Central memory CD8-positive, alpha-beta T cell (primary cell): ENCODE measurements around the gene KMT2C.
A peak's percentile ranks its signal among the peaks of the same experiment; 100 is the strongest.
"Not testable (repeated sequence)": the region's sequence is repeated elsewhere in the genome, so short reads cannot be mapped to it uniquely, and the experiment has no call there.

ENCODE experiments used
- ATAC-seq: fragments of 150-1000 bp; cut with Tn5 transposase; replicated peaks from 2 replicates; pipeline ENCODE4 v1.10.0; 2022; ENCODE audit warnings: mild to moderate bottlenecking, moderate FRiP score, moderate number of reproducible peaks; ENCODE audit not compliant: poor library complexity, severe bottlenecking; ENCODE audit errors: extremely low read depth
- DNase-seq, 2 donors: peaks; one replicate each; pipeline ENCODE4 v3.0.0; 2021; ENCODE audit warnings: low spot score in 2 of 2
- H3K27ac Mint-ChIP-seq: one replicate; pipeline ENCODE4 v1.8.0; 2022; ENCODE audit warnings: low read depth, mild to moderate bottlenecking, moderate library complexity, mixed read lengths
- H3K27me3 Mint-ChIP-seq: one replicate; pipeline ENCODE4 v1.8.0; 2022; ENCODE audit warnings: mixed read lengths
- H3K36me3 Mint-ChIP-seq: one replicate; pipeline ENCODE4 v1.8.0; 2022; ENCODE audit warnings: mild to moderate bottlenecking, moderate library complexity, mixed read lengths; ENCODE audit not compliant: insufficient read depth
- H3K4me1 Mint-ChIP-seq: one replicate; pipeline ENCODE4 v1.8.0; 2022; ENCODE audit warnings: mixed read lengths
- H3K4me3 Mint-ChIP-seq: one replicate; pipeline ENCODE4 v1.8.0; 2022; ENCODE audit warnings: mild to moderate bottlenecking, moderate library complexity, mixed read lengths
- H3K9me3 Mint-ChIP-seq: one replicate; pipeline ENCODE4 v1.8.0; 2022; ENCODE audit warnings: mixed read lengths

Gene KMT2C

DNA sequence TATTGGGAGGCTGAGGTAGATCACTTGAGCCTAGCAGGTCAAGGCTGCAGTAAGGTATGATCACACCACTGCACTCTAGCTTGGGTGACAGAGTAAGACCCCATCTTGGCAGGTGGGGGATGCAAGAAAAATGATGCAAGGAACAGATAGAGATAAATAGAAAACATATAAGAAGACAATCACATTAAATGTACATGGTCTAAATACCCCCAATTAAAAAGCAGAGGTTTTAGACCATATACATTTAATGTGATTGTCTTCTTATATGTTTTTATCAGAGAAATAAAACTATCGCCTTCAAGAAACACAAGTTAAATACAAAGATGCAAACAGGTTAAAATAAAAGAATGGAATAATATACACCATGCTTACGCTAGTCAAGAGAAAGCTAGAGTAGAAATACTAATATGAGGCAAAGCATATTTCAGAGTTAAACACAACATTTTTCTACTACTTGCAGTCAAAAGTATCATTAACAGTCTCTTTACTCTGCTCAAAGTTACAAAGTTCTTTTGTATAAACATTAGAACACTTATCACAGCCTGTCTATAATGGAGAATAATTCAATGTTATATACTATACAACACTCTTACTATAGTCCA is 136.2 kb downstream of the KMT2C start:
- not testable (repeated sequence) for H3K4me3 Mint-ChIP-seq, ATAC-seq, H3K9me3 Mint-ChIP-seq, DNase-seq, H3K27me3 Mint-ChIP-seq, H3K27ac Mint-ChIP-seq
- H3K4me1 Mint-ChIP-seq = peaks cover 27% of the 10 kb centered on the region
- H3K36me3 Mint-ChIP-seq = peaks cover 26% of the 10 kb centered on the region

DNA sequence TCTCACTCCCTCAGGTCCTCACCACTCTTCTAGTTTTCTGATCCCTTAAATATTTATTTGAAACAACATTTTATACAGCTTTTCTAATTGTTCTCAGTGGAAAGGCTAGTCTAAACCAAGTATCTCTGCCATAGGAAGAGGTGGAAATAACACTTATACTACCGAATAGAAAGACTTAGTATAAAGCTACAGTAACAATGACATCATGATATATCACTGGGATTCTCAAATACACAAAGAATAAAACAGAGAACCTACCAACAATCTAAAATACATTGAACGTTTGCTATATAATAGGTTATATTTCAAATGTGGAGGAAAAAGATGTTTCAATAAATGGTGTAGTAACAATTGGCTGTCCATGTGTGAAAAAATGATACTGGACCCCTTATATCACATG is 142.9 kb downstream of the KMT2C start:
- Mint-ChIP-seq H3K9me3 (no peaks in the 10 kb centered on the region), H3K4me3 (no peak overlapping the region), H3K27ac (no peak overlapping the region), H3K27me3 (no peaks in the 10 kb centered on the region), H3K36me3 (peaks cover 19% of the 10 kb centered on the region), H3K4me1 (peaks cover 15% of the 10 kb centered on the region)
- DNase-seq (no peak), ATAC-seq (no peak)

- H3K27me3 Mint-ChIP-seq, H3K4me3 Mint-ChIP-seq, H3K4me1 Mint-ChIP-seq, DNase-seq, H3K36me3 Mint-ChIP-seq, H3K9me3 Mint-ChIP-seq, ATAC-seq, H3K27ac Mint-ChIP-seq: not testable (repeated sequence)
Measured at GRCh38 chr7:152286972-152287371, 148.8 kb downstream of the KMT2C start.

GRCh38 chr7:152286219-152286618 is 149.6 kb downstream of the KMT2C start:
- DNase-seq, H3K4me1 Mint-ChIP-seq, H3K36me3 Mint-ChIP-seq, ATAC-seq, H3K9me3 Mint-ChIP-seq, H3K4me3 Mint-ChIP-seq, H3K27me3 Mint-ChIP-seq, H3K27ac Mint-ChIP-seq: not testable (repeated sequence)

DNA sequence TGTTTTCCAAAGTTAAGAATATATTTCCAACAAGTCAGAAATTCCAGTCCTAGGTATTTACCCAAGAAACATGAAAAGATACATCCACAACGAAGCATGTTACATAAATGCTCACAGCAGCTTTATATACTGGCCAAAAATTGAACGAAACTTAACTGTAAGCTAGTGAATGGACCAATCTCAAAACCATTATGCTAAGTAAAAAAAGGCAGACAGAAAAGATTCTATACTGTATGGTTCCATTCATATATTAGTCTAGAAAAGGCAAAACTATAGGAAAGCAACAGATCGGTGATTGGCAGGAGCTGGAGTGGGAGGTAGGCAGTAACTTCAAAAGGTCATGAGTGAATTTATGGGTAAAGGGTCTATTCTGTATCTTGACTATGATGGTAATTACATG is 150.8 kb downstream of the KMT2C start:
- H3K4me3 Mint-ChIP-seq, H3K4me1 Mint-ChIP-seq, H3K27ac Mint-ChIP-seq, H3K27me3 Mint-ChIP-seq, ATAC-seq, DNase-seq, H3K9me3 Mint-ChIP-seq, H3K36me3 Mint-ChIP-seq: not testable (repeated sequence)

GRCh38 chr7:152277687-152278086 is 158.1 kb downstream of the KMT2C start:
- not testable (repeated sequence) for ATAC-seq, H3K4me3 Mint-ChIP-seq, H3K4me1 Mint-ChIP-seq, H3K27me3 Mint-ChIP-seq, H3K27ac Mint-ChIP-seq, DNase-seq, H3K9me3 Mint-ChIP-seq
- H3K36me3 Mint-ChIP-seq = peaks cover 13% of the 10 kb centered on the region

DNA sequence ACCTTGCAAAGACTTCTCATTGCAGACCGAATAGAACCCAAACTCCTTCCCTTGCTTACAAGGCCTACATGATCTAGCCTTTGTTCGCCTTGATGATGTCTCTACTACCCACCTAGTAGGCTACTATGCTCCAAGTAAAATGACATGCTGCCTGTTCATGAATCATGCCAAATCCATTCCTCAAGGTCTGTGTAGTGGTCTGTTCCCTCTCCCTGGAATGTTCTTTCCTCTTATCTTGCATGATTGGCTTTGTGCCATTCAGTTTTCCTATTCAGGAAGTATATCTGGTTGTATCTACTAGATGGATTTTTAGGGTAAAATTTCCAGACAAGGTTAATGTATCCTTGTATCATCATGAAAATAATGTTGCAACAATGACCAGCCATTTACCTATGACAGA is 165.4 kb downstream of the KMT2C start:
- H3K27me3 Mint-ChIP-seq, DNase-seq, H3K4me3 Mint-ChIP-seq, H3K9me3 Mint-ChIP-seq, ATAC-seq, H3K27ac Mint-ChIP-seq: not testable (repeated sequence)
- Mint-ChIP-seq H3K4me1 (peaks cover 16% of the 10 kb centered on the region), H3K36me3 (peaks cover 18% of the 10 kb centered on the region)

DNA sequence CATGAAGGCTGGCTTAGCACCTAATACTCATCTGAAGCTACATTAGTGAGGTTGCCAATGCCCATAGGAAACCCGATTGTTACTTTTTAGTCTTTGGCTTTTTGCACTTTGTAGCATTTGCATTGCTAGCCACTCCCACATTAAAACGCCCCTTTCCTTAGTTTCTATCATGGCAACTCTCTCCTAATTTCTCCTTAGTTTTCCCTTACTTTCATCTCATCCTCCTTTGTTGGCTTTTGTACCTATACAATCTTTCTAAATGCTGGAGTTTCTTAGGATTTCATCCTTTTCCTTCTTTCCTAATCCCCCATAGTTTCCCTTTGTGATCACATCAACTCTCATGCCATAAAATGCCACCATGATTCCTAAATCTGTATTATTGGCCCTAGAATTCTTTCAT is 168.9 kb downstream of the KMT2C start:
- not testable (repeated sequence) for DNase-seq, H3K27ac Mint-ChIP-seq, ATAC-seq, H3K27me3 Mint-ChIP-seq, H3K9me3 Mint-ChIP-seq, H3K4me3 Mint-ChIP-seq
- Mint-ChIP-seq H3K4me1 (peaks cover 23% of the 10 kb centered on the region), H3K36me3 (peaks cover 17% of the 10 kb centered on the region)

DNA sequence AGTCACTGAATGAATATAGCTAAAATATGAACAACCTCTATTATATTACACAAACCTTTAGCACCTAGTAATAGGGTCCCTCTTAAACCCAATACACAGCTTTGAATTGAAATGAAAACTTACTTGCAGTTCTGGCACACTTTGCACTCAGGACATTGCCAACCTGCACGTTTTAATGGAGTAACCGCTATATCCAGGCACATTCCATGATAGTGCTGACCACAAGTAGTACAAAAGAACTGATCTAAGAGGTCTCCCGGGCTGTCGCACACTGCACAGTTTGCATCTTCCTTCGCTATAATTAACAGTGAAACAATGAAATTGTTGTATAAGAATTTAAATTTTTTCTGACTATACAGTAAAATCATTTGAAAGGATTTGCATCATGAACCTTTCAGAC is 170.9 kb downstream of the KMT2C start:
- Mint-ChIP-seq H3K4me1 (peaks cover 25% of the 10 kb centered on the region), H3K36me3 (peaks cover 16% of the 10 kb centered on the region)
- H3K9me3 Mint-ChIP-seq, H3K27me3 Mint-ChIP-seq, DNase-seq, H3K27ac Mint-ChIP-seq, H3K4me3 Mint-ChIP-seq, ATAC-seq: not testable (repeated sequence)

DNA sequence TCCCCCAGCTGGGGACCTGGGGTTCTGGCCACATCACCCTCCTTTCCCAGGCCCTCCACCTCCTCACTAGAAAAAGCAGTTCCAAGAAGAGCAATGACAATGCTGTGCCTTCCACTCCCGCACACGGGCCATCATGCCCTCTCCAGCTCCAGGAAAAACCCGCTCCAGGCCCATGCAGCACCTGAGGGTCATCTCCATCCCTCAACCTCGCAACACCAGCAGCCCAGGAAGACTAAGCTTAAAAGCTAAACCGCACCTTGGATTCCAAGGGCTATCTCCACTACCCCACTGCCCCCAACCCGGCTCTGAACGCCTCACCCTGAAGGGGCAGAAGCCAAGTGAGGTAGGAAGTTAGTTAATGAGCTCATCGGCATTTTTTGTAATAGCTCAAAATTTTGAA is 173.7 kb downstream of the KMT2C start:
- Mint-ChIP-seq H3K36me3 (peaks cover 14% of the 10 kb centered on the region), H3K27ac (peak overlapping the region; percentile 51), H3K4me1 (peaks cover 25% of the 10 kb centered on the region)
- not testable (repeated sequence) for ATAC-seq, DNase-seq, H3K9me3 Mint-ChIP-seq, H3K27me3 Mint-ChIP-seq, H3K4me3 Mint-ChIP-seq

DNA sequence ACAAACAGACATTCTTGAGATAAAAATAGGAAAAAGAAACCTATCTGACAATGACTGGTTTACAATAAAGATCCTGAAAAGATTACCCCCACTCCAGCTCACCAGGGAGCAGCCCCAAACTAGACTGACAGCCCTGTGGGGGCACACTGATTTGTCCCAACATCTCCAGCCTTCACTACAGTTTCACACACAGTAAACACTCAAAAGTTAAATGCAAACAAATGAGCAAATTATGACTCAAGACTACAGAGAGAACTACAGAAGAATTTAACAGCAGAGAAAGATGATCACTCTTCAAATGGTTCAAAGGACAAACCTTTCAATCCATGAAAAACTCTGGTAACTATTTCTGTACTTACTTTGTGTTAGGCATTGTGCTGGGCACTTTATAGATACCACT is 176.2 kb downstream of the KMT2C start:
- H3K27me3 Mint-ChIP-seq, H3K9me3 Mint-ChIP-seq, ATAC-seq, H3K4me3 Mint-ChIP-seq, DNase-seq: not testable (repeated sequence)
- Mint-ChIP-seq H3K4me1 (peaks cover 30% of the 10 kb centered on the region), H3K36me3 (peaks cover 20% of the 10 kb centered on the region), H3K27ac (peak overlapping the region; percentile 6)

DNA sequence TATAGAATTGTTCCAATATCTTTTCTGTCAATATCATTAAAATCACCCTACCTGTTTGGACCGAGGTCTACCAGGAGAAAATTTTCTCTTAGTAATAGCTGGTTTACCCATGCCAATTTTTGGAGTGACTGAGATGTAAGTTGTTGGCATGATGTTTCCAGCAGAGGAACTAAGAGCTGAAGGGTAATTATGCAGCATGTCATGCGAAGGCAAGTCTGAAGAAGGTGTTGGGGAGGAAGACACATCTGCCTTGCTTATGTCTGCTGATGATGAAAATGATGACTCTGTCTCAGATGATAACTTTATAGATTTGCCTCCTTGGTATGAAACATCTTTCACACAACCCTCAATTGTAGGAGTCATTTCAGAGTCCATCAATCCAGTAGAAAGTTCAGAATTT is 188.0 kb downstream of the KMT2C start:
- H3K27me3 Mint-ChIP-seq, H3K9me3 Mint-ChIP-seq, H3K27ac Mint-ChIP-seq, H3K4me3 Mint-ChIP-seq, DNase-seq, H3K4me1 Mint-ChIP-seq, ATAC-seq: not testable (repeated sequence)
- peaks cover 30% of the 10 kb centered on the region for H3K36me3 Mint-ChIP-seq

- H3K36me3 Mint-ChIP-seq = peaks cover 19% of the 10 kb centered on the region
- H3K9me3 Mint-ChIP-seq = not testable (repeated sequence)
Measured at GRCh38 chr7:152245417-152245816, 190.4 kb downstream of the KMT2C start.

More at GRCh38 chr7:152245417-152245816, 190.4 kb downstream of the KMT2C start:
- not testable (repeated sequence) for ATAC-seq, H3K4me3 Mint-ChIP-seq, DNase-seq, H3K27me3 Mint-ChIP-seq, H3K27ac Mint-ChIP-seq
- peaks cover 10% of the 10 kb centered on the region for H3K4me1 Mint-ChIP-seq
